Measurements from ENCODE around the gene TLE1.

Gene TLE1

DNA sequence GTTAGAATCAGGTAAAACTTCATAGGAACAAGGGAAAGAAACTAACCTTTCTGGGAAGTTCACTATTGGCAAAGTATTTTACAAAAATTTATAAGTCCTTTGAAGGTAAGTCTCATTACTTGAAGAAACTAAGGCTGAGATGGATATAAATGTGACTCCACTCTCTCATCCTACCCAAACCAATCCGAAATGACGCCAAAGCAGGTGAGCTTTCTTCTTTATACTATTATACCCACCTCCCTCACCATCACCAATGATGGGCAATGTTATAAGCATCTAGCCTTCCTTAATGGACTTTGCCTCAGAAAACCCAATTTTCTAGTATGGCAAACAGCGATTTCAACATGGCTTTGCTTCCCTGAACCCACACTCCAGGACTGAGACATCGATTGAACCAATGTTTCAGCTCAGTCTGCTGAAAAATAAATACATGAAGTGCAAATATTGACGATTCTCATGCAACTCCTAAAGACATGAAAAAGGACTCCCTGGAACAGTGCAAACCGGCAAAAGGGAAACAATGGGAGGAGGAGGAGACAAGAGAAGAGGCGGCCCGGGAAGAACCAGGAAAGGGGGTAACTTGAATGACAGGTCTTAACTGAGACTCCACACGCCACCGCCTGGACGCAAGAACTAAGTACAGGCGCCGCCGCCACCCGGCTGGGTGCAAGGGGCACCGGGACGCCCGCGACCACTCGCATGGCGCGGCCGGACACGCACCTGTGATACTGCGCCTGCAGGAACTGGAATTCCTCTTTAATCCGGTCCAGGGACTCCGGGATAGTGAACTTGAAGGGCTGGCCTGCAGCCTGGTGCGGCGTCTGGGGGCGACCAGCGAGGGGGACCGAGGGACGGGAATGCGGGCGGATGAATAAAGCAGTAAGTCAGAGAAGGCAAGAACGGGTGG, 2.5 kb downstream of the TLE1 start:
- DNase-seq, result peak; percentile 19 to 48

- DNase-seq, result no peak
Observed at GRCh38 chr9:81685763-81686613, 3.4 kb downstream of the TLE1 start.

DNA sequence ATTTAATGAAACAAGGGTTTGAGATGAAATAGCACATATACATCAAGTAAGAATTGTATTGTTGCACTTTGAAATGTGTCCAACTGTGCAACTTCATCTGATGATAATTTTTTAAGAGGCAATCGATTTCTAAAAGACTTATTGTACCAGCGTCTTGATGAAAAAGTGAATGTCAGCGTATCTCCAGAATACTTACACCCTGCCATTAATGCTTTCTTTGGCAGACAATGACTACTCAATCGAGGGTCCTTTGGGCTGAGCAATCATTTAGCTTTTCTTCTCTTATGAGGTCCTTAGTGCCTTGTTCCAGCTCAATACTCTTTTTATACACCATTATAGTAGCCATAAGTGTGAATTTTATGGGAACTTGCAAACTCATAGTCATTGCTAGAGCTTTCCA, 4.7 kb downstream of the TLE1 start:
- no peak for DNase-seq

DNA sequence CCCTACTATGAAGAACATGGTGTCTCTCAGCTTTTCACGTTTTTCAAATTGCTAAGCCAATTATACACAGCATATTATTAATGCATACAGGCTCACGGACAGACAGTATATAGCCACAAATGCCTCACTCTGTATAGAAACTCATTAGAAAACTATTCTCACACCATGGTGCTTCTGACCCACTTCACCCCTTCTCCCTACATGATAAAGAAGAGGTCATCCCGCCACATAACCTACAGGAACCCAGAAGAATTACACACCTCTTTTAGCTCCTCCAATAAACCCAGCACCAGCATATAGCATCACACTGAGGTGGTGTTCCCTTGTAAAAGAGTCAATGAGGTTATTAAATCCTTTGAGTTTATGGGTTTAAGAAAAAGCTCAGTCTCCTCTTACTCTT, 5.6 kb downstream of the TLE1 start:
- no peak for DNase-seq

GRCh38 chr9:81683238-81683637, 6.1 kb downstream of the TLE1 start:
- no peak for DNase-seq

GRCh38 chr9:81682797-81683196, 6.5 kb downstream of the TLE1 start:
- DNase-seq, result no peak

- no peak for DNase-seq
Observed at GRCh38 chr9:81682177-81682576, 7.2 kb downstream of the TLE1 start.

GRCh38 chr9:81680506-81680905, 8.8 kb downstream of the TLE1 start:
- DNase-seq, result peak in 1 of 2 experiments; percentile 51

DNA sequence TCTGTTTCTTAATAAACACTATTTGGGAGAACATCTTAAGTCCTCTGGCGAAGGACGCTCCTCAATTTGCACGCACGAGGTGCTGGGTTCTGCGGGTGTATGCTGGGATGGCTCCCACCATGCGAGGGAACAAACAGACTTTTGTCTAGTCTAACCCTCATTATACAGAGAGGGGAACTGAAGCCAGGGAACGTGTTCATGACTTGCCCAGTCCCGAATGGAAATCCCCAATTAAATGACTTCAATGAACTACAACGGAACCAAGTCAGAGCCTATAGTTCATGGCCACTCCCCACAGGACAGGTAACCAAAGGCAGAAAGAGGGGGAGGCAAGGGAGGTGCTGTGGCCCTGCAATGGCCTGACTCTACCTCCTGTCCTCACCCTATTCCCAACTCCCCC, 9.3 kb downstream of the TLE1 start:
- no peak for DNase-seq

GRCh38 chr9:81678088-81678487, 11.3 kb downstream of the TLE1 start:
- DNase-seq, result no peak

DNA sequence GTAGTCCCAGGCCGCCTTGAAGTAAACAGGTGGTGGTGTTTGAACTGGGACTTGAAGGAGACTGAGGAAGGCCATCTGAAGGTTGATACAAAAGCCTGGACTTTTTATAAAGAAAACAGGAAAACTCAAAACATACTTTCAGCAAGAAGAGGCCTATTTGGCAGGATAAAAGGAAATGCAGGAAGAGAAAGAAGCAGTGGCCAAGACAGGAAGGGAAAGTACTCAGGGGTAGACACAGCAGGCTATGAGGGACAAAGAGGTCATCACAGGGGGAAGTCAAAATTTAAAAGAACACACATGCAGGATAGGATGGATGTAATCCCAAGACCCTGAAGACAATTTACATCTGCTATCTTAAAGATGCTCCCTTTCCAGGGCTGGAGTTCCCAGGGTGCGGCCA, 13.0 kb downstream of the TLE1 start:
- DNase-seq, result no peak

GRCh38 chr9:81673310-81673709, 16.0 kb downstream of the TLE1 start:
- DNase-seq, result no peak

GRCh38 chr9:81671880-81672280, 17.5 kb downstream of the TLE1 start:
- no peak for DNase-seq

DNA sequence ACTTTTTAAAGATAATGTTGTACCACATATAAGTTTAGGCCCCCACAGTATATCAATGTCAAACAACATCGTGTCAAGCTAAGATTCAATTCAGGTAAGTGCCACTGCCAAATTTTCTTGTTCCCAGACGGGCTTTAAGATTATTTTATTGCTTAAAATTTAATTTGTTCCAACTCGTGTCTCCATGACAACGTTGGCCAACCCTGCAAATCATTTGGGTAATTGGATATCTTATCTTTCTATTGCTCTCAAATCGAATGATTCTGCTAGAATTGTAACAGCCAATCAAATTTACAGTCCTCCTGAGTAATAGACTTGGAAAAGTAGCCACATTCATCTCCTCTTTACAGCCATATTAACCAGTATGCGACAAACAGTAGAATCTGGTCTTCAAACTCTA, 19.5 kb downstream of the TLE1 start:
- DNase-seq, result no peak

- no peak for DNase-seq
Observed at GRCh38 chr9:81669041-81669651, 20.2 kb downstream of the TLE1 start.

DNA sequence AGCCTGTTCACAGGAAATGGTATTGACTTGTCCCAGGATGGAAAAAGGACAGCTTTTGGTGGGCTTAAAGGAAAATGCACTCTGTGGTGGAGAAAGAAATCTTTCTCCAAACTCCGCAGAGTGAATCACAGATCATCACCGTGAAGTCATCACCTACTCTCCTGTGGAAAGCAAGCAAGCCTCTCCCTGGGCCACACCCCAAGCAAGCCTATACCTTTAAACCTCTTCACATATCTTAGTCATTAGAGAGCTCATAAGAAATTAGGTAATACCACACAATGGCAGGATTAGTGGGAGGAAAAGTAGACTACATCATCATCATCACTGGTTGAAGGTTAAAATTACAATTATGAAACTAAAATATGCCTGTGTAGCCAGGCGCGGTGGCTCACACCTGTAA, 23.2 kb downstream of the TLE1 start:
- no peak for DNase-seq

GRCh38 chr9:81665322-81665871, 23.9 kb downstream of the TLE1 start:
- peak; percentile 25 to 74 for DNase-seq

DNA sequence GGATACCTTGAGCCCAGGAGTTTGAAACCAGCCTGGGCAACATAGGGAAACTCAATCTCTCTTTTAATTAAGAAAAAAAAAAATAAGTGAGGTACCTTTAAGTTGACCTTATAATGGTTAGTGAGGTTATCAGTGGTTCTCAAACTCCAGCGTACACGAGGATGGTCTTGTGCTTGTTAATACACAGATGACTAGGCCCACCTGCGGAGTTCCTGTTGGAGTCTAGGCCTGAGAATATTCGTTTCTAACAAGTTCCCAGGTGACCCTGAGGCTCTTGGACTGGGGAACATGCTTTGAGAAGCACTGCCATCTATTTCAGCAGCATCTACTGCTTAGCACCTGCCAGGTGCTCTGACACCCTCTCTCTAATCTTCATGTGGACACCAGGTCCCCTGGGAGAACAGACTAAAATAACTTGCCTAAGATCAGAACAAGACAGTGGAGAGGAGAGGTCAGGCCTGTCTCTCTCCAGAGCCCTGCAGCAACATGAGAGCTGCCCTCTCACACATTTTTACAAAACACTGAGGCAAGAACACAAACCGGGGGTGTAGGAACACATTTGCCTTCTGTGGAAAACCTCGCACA, 24.6 kb downstream of the TLE1 start:
- DNase-seq, result peak in 1 of 2 experiments; percentile 11

- DNase-seq, result no peak
Observed at GRCh38 chr9:81661339-81661738, 28.0 kb downstream of the TLE1 start.

GRCh38 chr9:81656871-81657337, 32.4 kb downstream of the TLE1 start:
- DNase-seq, result no peak

DNA sequence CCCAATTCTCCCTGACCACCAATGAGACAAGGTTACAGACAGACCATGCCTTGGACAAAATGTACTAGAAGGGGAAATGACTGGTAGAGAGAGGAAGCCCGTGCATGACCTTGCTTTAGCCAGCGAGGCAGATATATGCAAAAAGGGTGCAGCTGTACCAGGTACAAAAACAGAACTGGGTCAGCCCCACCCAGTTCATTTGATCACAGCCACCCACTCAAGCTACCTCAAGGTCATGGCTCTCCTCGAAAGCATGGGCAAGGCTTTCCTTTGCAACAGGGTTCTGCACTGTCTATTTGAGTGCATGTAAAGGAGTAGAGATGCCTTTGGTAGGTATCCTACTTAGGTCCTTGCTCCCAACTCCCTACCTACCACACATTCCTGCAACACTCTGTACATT, 33.3 kb downstream of the TLE1 start:
- DNase-seq, result no peak

GRCh38 chr9:81653240-81653639, 36.1 kb downstream of the TLE1 start:
- DNase-seq, result no peak
